ENCODE results near the gene SUN1.

Gene SUN1

DNA sequence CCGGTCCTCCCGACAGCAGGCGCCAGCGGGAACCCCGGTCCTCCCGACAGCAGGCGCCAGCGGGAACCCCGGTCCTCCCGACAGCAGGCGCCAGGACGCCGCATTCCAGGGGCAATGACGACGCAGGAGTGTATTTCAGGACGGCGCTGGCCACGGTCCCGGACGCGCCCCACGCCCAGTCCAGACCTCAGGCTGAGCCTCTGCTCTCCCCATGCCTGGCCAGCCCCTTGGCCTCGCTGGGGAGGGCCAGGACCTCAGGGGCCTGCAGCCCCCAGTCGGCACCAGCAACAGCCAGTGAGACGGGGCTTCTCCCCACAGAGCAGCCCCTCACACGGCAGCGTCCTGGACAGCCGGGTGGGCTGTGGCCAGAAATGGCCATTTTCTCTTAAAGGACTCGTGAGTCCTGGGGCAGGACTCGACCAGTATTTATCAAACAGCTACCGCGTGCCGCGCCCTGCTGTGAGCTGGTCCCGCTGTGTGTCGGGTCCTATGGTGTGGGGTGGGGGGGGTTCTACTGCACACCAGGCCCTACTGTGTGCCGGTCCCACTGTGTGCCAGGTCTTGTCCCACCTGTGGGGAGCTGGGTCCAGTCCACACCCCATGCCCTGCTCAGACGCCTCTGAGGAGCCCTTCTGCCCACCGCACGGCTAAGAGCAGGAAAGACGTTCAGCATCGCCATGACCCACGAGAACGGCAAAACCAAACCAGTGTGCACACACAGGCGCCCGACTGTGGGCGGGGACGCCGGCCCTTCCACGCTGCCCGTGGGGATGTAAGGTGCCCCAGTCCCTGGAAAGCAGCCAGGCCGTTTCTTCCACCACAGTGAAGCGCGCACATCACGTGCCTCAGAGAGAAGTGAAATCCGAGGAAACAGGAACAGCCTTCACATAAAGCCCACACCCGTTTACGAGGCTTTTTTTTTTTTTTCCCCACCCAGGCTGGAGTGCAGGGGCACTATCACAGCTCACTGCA, 77.4 kb downstream of the SUN1 start:
- DNase-seq, result no peak

DNA sequence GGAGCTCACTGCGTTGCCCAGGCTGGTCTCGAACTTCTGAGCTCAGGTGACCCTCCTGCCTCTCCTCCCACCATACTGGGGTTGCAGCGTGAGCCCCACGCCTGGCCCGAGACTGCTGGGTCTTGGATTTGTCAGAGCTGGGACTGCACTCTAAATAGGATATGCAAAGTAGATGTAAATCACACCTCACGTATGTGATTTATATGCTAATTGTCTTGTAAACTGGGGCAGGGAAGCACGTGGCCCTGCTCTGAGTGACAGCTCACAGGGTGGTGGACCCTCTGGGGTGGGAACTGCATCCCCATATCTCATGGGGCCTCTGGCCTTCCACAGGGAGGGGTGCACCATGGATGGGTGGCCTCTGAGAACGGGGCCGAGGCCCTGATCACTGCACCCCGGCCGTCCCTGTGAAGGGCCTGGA, 78.2 kb downstream of the SUN1 start:
- no peak for DNase-seq

DNA sequence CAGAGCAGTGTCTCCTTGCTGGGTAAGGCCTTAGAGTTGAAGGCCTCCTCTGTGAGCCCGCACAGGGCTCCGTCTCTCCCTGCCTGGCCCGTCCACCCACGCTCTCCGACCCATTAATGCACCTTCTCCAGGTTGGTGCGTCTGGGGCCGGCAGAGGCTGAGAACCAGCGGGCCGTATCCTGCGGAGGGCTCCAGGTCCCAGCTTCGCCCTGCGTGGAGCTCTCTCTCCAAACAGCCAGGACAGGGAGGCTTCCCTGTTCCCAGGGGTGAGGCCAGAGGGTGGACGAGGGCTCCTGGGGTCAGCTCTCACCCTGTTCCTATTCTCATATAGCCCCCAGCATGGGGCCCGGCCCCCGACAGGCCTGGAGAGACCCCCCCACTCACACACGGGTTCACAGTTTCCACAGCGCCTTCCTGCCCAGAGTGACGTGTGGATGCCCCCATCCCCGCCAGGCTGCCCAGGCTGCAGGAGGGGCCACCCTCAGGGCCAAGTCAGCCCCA, 78.7 kb downstream of the SUN1 start:
- DNase-seq, result no peak

GRCh38 chr7:911791-912480, 79.7 kb downstream of the SUN1 start:
- DNase-seq, result no peak

DNA sequence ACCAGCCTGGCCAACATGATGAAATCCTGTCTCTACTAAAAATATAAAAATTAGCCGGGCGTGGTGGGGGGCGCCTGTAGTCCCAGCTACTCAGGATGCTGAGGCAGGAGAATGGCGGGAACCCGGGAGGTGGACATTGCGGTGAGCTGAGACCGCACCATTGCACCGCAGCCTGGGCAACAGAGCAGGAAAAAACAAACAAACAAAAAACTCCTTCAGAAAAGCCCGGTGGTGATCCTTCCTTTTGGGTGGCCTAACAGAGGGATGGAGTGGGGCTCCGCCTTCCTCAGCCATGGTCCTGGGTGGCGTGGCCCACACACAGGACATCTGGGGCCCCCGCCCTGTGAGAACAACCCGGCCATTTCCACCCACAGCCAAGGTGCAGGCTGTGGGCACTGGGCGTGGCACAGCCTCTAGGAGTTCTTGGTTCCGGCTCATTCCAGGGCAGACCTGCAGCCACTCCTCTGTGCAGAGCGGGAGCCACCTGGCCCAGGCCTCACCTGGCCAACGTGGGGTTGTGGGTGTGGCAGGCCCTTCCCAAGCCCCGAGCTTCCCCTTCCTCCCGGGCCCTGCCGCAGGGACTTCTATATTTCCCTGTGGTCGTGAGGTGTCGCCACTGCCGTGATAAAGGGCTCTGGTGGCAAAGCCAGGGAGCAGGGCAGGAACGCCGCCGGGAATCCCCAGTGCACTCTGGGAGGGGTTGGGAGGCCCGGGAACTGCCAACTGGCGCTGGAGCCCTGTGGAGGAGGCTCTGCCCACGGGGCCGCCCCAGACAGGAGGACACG, 81.7 kb downstream of the SUN1 start:
- DNase-seq, result no peak

GRCh38 chr7:914521-915194, 82.4 kb downstream of the SUN1 start:
- no peak for DNase-seq

GRCh38 chr7:915291-916218, 83.3 kb downstream of the SUN1 start:
- no peak for DNase-seq

DNA sequence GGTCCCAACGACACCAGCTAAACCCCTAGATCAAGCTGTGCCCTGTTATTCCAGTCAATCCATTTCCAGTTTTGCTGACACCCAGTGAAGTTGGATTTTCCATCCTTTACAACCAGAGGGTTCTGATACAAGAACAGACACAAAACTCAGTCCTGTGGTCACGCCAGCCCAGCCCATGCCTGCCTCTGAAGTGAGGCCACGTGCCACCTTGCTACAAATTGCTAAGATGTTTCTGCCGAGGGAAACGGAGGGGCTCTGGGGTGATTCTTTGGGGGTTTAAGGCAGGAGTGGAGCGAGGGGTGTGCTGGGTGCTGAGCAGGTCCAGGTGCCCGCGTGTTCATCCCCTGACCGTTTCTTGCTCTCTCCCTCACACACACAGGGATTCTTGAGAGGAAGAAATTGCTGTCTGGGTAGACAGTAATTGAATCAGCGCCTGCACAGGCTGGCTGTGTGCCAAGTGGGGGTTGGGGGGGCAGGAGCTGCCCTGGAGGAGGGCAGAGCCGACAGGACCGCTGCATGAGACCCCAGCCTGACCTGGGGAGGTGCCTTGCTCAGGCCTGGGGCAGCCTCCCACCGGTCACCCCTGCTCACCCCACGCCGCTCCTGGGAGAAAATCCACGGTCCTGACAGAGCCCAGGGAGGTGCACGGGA, 84.1 kb downstream of the SUN1 start:
- no peak for DNase-seq

GRCh38 chr7:917255-918117, 85.2 kb downstream of the SUN1 start:
- DNase-seq, result no peak

DNA sequence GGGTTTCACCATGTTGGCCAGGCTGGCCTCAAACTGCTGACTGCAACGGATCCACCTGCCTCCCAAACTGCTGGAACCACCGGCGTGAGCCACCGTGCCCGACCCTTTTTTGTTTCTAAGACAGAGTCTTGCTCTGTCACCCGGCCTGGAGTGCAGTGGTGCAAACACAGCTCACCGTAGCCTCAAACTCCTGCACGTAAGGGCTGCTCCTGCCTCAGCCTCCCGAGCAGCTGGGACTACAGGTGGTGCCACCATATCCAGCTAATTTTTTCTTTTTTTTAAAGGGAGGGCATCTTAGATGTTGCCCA, 85.8 kb downstream of the SUN1 start:
- no peak for DNase-seq

DNA sequence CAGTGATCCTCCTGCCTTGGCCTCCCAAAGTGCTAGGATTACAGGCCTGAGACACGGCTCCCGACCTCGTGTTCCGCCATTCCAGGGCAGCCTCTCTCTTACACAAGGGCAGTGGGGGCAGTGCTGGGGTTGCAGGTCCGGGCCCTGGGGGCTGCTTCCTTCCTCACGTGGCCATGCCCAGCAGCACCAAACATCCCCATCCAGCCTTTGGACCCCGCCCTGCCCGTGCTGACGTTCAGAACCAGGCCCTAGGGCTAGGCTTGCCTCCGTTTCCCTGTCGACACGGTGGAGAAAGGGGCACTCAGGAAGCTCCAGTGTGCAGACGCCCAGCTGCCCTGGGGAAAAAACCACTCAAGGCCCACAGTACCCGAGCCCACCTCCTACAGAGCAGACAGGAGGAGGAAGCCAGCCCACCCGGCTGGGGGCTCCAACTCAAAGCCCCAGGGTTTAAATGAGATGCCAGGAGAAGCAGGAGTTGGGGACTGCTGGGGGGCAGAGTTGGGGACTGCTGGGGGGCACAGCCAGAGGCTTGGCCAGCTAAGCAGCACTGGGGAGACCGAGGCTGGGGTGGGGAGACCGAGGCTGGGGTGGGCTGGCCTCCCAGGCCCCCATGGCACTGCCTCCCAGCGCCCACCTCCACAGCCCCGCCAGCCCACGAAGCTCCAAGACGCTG, 86.3 kb downstream of the SUN1 start:
- no peak for DNase-seq

DNA sequence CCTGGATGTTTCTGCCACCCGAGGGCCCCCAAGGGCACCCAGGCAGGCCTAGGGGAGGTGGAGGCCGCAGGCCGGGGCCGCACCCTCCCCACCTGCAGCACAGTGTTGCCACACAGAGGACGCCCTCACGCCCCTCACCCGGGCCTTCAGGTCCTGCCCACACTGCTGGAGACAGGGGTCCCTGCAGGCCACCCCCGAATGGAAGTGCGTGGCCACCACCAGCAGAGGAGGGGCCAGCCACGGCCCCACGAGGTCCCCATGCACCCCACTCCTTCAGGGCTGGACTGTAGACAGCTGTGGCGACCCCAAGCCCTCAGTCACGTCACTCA, 86.8 kb downstream of the SUN1 start:
- no peak for DNase-seq

DNA sequence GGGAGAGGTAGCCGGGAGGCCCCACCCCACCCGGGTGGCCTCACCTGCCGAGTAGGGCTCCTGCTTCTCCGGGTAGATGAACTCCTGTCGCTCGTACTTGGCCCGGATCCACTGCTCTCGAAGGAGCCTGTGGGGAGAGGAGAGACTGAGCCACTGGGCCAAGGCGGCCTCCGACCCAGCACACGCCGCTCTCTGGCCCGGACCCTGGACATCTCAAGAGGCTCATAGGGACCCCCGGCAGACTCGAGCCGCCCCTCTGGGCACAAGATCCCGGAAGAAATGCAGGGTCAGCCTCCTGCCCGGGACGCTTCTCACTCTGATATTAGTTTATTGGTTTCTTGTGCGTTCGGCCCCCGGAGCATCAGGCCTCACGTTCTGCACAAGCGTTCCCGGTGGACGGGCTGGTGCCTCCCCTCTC, 87.7 kb downstream of the SUN1 start:
- no peak for DNase-seq

- DNase-seq, result no peak
Measured at GRCh38 chr7:920351-921070, 88.2 kb downstream of the SUN1 start.

DNA sequence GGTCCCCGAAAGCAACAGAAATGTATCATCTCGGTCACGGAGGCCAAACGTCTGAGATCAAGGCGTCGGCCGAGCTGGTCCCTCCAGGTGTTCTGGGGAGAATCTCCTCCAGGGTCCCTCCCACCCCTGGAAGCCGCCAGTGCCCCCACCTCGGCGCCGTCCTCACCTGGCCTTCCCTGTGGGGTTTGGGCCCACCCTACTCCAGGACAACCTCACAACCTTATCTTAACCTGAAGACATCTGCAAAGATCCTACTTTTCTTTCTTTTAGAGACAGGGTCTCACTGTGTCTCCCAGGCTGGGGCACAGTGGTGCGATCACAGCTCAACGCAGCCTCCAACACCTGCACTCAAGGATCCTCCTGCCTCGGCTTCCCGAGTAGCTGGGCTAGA, 88.8 kb downstream of the SUN1 start:
- no peak for DNase-seq

GRCh38 chr7:921581-922333, 89.5 kb downstream of the SUN1 start:
- no peak for DNase-seq

DNA sequence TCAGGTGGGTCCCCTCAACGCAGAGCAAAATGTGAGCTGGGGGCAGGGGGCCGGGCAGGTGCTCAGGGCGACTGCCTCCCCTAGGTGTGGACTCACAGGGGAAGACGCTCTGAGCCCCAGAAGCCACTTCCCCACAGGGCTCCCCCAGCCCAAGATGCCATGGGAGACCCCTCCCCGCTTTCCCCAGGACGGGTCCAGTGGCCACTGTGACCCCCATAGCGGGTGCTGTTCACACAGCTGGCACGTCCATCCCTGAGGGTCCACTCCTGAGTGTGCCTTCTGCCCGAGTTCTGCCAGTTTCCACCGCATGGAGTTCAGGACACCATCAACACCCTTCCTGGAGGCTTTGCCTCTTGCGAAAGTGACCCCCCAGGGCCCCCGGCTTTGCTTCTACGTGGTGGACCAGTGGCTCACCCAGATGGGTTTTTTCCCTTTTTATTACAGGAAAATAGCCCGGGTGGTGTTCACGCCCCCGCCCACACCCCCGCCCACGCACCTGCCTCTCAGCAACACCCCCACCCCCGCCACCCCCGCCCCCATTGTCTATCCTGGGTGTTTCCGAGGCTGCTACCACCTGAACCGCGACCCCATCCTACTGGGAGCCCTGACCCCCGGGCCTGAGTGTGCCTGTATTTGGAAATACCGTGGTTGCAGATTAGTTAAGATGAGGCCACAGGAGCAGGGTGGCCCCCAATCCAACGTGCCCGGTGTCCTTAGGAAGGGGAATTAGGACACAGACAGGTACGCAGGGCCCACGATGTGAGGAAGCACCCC, 90.2 kb downstream of the SUN1 start:
- no peak for DNase-seq
